GM12865 (cell line): ENCODE results near the gene EME1.
"Not testable (repeated sequence)": the region's sequence is repeated elsewhere in the genome, so short reads cannot be mapped to it uniquely, and the experiment has no call there.

Experiments
- DNase-seq: peaks from one replicate; pipeline ENCODE4 v3.0.0; 2010; ENCODE audit warnings: low read depth
- H3K4me3 ChIP-seq: 2 replicates; pipeline ENCODE4 v1.5.1; 2011; ENCODE audit warnings: mild to moderate bottlenecking, low read depth, low read length, control low read depth
- CTCF ChIP-seq: IDR thresholded peaks from 2 replicates; pipeline ENCODE4 v1.5.1; 2011; ENCODE audit warnings: low read length, control low read depth, low read depth, inconsistent platforms; ENCODE audit not compliant: insufficient read depth; ENCODE audit errors: missing control alignments

Gene EME1

GRCh38 chr17:50331085-50331791 lies 41.8 kb upstream of the EME1 start:
- TF ChIP-seq CTCF: no peak
- DNase-seq: peak; percentile 36
- no peak overlapping the region for H3K4me3 ChIP-seq

DNA sequence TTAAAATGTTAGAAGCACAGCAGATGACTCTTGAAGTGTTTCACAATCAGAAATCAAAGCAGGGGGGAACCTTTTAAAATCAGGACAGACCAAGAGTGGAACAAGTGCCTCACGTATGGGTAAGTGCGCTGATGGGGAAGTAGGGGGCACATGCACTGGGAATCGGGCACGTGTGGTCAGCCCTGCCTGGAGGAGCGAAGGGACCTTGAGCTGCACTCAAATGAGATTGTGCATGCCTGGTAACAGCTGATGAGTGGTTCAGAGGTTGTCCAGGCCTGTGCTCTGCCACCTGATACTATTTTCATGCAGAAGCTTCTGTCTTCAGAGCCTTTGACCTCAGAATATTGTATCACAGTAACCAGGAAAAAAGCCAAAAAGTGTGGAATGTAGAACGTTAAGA lies 40.8 kb upstream of the EME1 start:
- no peak overlapping the region for H3K4me3 ChIP-seq
- no peak for DNase-seq
- TF ChIP-seq CTCF: no peak

GRCh38 chr17:50333291-50334057 lies 39.6 kb upstream of the EME1 start:
- H3K4me3 ChIP-seq, DNase-seq: not testable (repeated sequence)

GRCh38 chr17:50337956-50338355 lies 35.1 kb upstream of the EME1 start:
- TF ChIP-seq CTCF: no peak

DNA sequence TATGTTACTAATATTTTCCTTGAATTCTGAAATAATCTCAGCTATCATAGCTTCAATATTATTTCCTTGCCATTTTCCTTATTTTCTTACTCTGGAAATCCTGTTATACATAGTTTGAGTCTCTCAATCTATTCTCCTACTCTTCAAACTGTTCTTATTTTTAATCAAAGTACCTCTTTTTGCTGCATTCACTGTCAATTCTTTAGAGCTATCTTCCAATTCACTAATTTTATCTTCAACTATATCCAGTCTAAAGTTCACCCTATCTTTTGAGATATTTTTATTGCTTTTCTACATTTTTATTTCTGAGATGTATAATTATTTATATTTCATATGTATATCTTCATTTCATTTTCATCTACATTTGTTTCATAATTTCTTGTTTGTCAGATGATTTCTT lies 34.4 kb upstream of the EME1 start:
- TF ChIP-seq CTCF: no peak
- no peak for DNase-seq
- H3K4me3 ChIP-seq: no peak overlapping the region

More at GRCh38 chr17:50337956-50338355, 35.1 kb upstream of the EME1 start:
- no peak overlapping the region for H3K4me3 ChIP-seq
- no peak for DNase-seq

GRCh38 chr17:50339381-50339780 lies 33.6 kb upstream of the EME1 start:
- H3K4me3 ChIP-seq: no peak overlapping the region
- DNase-seq: no peak
- no peak for TF ChIP-seq CTCF

DNA sequence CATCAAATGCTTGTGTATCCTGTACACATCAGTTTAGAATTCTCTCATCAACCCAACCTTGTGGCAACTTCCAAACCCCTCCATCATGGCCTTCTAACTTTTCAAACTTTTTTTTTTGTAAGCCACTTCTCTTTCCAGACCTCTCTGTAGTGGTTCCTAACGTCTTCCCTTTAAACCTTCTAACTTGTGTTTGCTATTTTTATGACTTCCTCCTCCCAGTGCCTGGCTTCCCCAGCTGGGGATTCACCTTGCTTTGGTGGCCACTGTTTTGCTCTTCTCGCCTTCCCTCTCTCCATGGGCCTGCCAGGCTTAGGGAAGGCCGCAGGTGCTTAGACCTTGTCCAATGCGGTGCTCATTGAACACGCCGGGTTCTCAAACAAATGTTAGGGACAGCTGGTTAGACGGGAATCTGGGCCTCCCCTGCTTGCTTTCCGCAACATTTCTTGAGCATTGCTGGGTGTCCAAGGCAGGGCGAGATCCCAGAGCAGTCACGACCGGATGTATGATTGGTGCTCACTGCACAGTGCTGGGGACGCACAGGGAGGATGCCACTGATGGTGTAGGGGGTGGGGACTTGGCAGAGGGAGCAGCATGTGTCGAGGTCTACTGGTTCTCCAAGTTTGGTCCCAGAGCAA lies 28.2 kb upstream of the EME1 start:
- no peak for TF ChIP-seq CTCF
- no peak overlapping the region for H3K4me3 ChIP-seq
- DNase-seq: no peak
